Nephron (organoid): ENCODE results near the gene KYNU.
A peak's percentile ranks its signal among the peaks of the same experiment; 100 is the strongest.
"Not testable (repeated sequence)": the region's sequence is repeated elsewhere in the genome, so short reads cannot be mapped to it uniquely, and the experiment has no call there.

Experiments used
- H3K27ac Mint-ChIP-seq, 3 experiments: 2 replicates each; pipeline ENCODE4 v1.8.0; 2020; ENCODE audit warnings: mixed read lengths in 3 of 3, mild to moderate bottlenecking in 2 of 3, moderate library complexity in 1 of 3
- H3K27me3 Mint-ChIP-seq: 2 replicates; pipeline ENCODE4 v1.8.0; 2021; ENCODE audit warnings: low read depth, mild to moderate bottlenecking, moderate library complexity, mixed read lengths
- H3K36me3 Mint-ChIP-seq: 2 replicates; pipeline ENCODE4 v1.8.0; 2020; ENCODE audit warnings: low read depth, mixed read lengths
- H3K4me1 Mint-ChIP-seq: 2 replicates; pipeline ENCODE4 v1.8.0; 2020; ENCODE audit warnings: mixed read lengths
- H3K4me3 Mint-ChIP-seq, 3 experiments: 2 replicates each; pipeline ENCODE4 v1.8.0; 2020; ENCODE audit warnings: mild to moderate bottlenecking in 3 of 3, mixed read lengths in 3 of 3, moderate library complexity in 2 of 3
- H3K9me3 Mint-ChIP-seq: 2 replicates; pipeline ENCODE4 v1.8.0; 2020; ENCODE audit warnings: mixed read lengths
- CTCF ChIP-seq, 3 experiments: fragments of 200-600 bp; sonication (generic); IDR thresholded peaks; one replicate each; pipeline ENCODE4 v1.5.0; 2021; ENCODE audit warnings: antibody characterized with exemption in 3 of 3; ENCODE audit not compliant: unreplicated experiment in 3 of 3

KYNU gene

GRCh38 chr2:142876423-142876822 is 1.0 kb upstream of the KYNU start:
- no peaks in the 10 kb centered on the region for H3K4me1 Mint-ChIP-seq
- no peaks in the 10 kb centered on the region for H3K36me3 Mint-ChIP-seq
- no peak for TF ChIP-seq CTCF (IDR thresholded peaks at IDR 0.05; ENCODE audit: unreplicated experiment in 3 of 3)
- H3K27me3 Mint-ChIP-seq: no peaks in the 10 kb centered on the region
- H3K9me3 Mint-ChIP-seq: no peaks in the 10 kb centered on the region
- no peak overlapping the region for H3K4me3 Mint-ChIP-seq
- H3K27ac Mint-ChIP-seq: no peak overlapping the region

GRCh38 chr2:142878031-142878678 is 691 bp downstream of the KYNU start:
- Mint-ChIP-seq H3K27me3 (no peaks in the 10 kb centered on the region), H3K9me3 (no peaks in the 10 kb centered on the region), H3K4me1 (no peaks in the 10 kb centered on the region)

GRCh38 chr2:142879151-142879550 is 1.7 kb downstream of the KYNU start:
- Mint-ChIP-seq H3K4me3 (no peak overlapping the region), H3K27me3 (no peaks in the 10 kb centered on the region), H3K36me3 (peaks cover 6% of the 10 kb centered on the region), H3K4me1 (no peaks in the 10 kb centered on the region), H3K9me3 (peaks cover 4% of the 10 kb centered on the region), H3K27ac (peak overlapping the region in 1 of 3 experiments; percentile 7)
- no peak for TF ChIP-seq CTCF (IDR thresholded peaks at IDR 0.05; ENCODE audit: unreplicated experiment in 3 of 3)

More at GRCh38 chr2:142878031-142878678, 691 bp downstream of the KYNU start:
- no peak for TF ChIP-seq CTCF (IDR thresholded peaks at IDR 0.05; ENCODE audit: unreplicated experiment in 3 of 3)
- peak overlapping the region in 1 of 3 experiments; percentile 87 for H3K27ac Mint-ChIP-seq
- H3K4me3 Mint-ChIP-seq: peak overlapping the region in 1 of 3 experiments; percentile 51
- no peaks in the 10 kb centered on the region for H3K36me3 Mint-ChIP-seq

- H3K27me3 Mint-ChIP-seq: no peaks in the 10 kb centered on the region
Observed at GRCh38 chr2:142880279-142880678, 2.8 kb downstream of the KYNU start.

GRCh38 chr2:142881619-142882018 is 4.2 kb downstream of the KYNU start:
- Mint-ChIP-seq H3K36me3 (peaks cover 6% of the 10 kb centered on the region), H3K4me1 (no peaks in the 10 kb centered on the region), H3K4me3 (no peak overlapping the region), H3K27me3 (no peaks in the 10 kb centered on the region), H3K9me3 (peaks cover 4% of the 10 kb centered on the region), H3K27ac (no peak overlapping the region)
- no peak for TF ChIP-seq CTCF (IDR thresholded peaks at IDR 0.05; ENCODE audit: unreplicated experiment in 3 of 3)

More at GRCh38 chr2:142880279-142880678, 2.8 kb downstream of the KYNU start:
- Mint-ChIP-seq H3K27ac (no peak overlapping the region), H3K4me1 (no peaks in the 10 kb centered on the region), H3K9me3 (peaks cover 4% of the 10 kb centered on the region), H3K36me3 (peaks cover 6% of the 10 kb centered on the region), H3K4me3 (no peak overlapping the region)
- no peak for TF ChIP-seq CTCF (IDR thresholded peaks at IDR 0.05; ENCODE audit: unreplicated experiment in 3 of 3)

- H3K27me3 Mint-ChIP-seq, H3K36me3 Mint-ChIP-seq, H3K4me3 Mint-ChIP-seq, H3K9me3 Mint-ChIP-seq, H3K27ac Mint-ChIP-seq, H3K4me1 Mint-ChIP-seq: not testable (repeated sequence)
Observed at GRCh38 chr2:142882500-142882899, 5.0 kb downstream of the KYNU start.
